ENCODE results near the gene IL17C. TPM values are rescaled to one million over a fixed set of nuclear protein-coding genes. Genes with fewer than 3 reads are reported as not detected.
A peak's percentile ranks its signal among the peaks of the same experiment; 100 is the strongest.

Gene IL17C
- total RNA-seq, 2 donors from 2014 or later = not detected

DNA sequence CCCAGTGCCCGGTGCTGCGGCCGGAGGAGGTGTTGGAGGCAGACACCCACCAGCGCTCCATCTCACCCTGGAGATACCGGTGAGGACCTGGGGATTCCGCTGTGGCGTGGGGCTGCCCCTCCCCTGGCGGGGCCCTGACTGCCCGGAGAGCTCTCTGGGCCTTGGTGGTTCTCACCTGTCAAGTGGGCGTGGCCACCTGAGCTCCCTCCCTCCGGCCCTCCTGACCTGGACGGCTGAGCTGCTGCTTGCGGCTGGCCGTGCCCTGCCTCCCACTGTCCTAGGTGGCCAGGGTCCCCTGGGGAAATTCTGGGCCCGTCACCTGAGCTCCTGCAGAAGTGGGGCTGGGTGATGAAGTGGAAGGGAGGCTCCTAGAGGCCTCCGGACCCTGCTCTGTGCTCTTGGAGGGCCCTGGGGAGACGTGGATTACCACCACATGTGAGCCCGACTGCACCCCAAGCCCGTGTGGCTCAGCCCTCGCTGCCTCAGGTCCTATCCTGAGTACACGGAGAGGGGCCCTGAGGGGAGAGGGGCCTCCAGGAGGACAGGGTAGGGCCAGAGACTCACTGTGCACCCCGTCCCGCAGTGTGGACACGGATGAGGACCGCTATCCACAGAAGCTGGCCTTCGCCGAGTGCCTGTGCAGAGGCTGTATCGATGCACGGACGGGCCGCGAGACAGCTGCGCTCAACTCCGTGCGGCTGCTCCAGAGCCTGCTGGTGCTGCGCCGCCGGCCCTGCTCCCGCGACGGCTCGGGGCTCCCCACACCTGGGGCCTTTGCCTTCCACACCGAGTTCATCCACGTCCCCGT, 1.1 kb downstream of the IL17C start:
- DNase-seq (ENCODE audit: low spot score) = no peak
- intact Hi-C loops (cut with DNase I) = no loop called here

GRCh38 chr16:88640039-88640495, 1.7 kb downstream of the IL17C start:
- intact Hi-C loops (cut with DNase I) = no loop called here
- no peak for DNase-seq (ENCODE audit: low spot score)

GRCh38 chr16:88640498-88641247, 2.3 kb downstream of the IL17C start:
- intact Hi-C loops (cut with DNase I) = no loop called here
- no peak for DNase-seq (ENCODE audit: low spot score)

DNA sequence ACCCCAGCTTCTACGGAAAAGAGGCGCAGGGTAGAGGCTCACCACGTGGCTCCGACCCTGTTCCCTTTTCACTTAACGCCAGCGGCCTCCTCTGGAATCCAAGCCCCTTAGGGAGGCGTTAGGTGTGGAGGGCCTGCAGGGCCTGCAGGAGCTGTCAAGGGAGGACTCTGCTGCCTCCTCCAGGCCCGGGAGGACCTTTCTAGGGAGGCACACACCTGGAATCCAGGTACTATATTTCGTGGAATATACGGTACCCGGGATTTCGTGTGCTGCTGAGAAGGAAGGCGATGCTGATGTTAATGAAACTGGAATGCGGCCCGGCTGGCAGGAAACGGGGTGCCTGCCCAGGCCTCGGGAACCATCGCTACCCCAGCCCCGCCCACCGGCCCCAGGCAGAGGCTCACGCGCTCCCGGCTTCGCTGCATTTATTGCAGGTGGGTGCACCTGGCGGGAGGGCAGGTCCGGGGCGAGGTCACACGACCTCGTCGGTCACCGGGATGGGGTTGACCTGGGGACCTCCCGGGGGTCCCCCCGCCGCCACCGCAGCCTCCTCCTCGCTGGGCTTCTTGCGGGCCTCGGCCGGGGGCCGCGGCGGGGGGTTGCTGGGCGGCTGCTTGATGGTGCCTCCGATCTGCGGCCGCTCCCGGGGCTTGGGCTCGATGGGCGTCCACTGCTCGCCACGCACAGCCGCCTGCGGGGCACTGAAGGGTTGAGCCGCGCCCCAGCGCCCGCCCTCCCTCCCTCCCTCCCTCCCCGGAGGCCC, 4.7 kb downstream of the IL17C start:
- no peak for DNase-seq (ENCODE audit: low spot score)
- intact Hi-C loops (cut with DNase I) = no loop called here

DNA sequence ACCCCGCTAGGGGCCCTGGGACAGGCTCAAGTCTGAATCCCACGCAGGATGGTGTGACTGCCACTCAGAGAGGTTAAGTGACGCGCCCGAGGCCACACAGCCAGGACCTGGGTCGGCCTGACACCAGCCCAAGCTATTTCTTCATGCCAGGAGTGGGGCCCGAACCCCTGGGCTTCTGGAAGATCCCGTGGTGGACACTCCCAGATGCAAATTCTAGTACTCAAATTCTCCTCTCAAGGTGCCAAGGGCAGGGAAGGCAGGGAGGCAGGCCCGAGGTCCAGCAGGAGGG, 5.2 kb downstream of the IL17C start:
- no peak for DNase-seq (ENCODE audit: low spot score)
- intact Hi-C loops (cut with DNase I) = no loop called here

DNA sequence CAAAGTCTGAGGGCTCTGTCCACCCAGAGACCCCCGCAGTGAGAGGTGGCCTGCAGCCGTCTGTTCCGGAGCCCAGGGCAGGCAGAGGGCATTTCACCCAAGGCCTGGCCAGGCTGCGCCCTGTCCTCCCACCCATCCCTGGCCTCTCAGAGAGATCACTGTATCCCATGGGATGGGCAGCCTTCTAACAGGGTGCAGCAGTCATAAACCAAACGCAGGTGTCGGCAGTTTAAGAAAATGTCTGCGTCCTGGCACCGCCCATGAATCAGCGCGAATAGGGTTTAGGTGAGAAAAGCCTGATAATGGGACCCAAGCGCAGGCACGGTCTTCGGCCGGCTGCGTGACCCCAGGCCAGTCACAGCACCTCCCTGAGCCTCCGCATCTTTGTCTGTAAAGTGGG, 7.1 kb downstream of the IL17C start:
- no peak for DNase-seq (ENCODE audit: low spot score)
- intact Hi-C loops (cut with DNase I) = no loop called here

DNA sequence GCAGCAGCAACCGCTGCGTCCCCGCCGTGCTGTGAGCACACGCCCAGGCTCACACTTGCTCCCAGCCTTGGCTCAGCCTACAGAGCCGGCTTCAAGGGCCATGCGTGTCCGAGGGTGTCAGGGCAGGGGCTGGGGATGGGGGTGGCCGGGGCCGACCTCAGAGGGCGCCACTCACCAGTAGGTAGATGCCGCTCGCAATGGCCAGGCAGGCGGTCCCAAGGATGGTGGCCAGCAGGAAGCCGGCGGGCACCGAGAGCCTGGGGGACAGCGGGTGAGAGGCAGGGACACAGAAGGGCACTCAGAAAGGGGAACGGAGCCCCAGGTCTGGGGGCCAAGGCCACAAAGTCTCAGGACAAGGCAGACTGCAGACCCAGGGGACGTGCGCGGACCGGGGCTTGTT, 7.6 kb downstream of the IL17C start:
- no peak for DNase-seq (ENCODE audit: low spot score)
- intact Hi-C loops (cut with DNase I) = no loop called here

DNA sequence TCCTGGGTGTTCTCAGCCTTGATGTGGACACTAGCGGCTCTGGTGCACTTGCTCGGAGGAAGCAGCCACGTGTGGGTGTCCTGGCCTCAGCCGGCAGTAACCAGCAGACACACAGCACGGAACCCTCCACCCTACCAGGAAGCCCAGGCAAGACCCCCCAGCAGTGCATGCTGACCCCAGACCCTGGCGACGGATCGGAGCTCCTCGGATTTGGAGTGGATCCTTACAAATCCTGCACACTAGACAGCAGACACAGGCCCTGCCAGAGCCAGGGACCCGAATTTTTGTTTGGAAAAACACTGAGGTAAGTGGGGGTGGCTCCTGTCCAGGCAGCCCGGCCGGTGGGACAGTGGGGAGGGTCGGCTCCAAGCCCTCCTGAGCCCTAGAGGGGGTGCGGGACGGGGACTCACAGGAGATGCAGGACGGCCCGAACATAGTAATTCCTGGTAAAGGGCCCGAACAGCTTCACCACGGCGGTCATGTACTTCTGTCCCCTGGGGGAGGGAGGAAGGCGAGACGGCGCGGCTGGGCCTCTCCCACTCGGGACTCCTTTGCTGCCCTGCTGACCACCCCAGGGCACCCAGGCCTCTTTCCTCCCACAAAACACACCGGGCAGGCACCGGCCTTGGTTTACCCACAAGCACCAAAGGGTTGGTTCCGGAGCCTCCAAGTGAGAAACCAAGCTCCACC, 8.1 kb downstream of the IL17C start:
- intact Hi-C loops (cut with DNase I) = no loop called here
- DNase-seq (ENCODE audit: low spot score) = no peak

DNA sequence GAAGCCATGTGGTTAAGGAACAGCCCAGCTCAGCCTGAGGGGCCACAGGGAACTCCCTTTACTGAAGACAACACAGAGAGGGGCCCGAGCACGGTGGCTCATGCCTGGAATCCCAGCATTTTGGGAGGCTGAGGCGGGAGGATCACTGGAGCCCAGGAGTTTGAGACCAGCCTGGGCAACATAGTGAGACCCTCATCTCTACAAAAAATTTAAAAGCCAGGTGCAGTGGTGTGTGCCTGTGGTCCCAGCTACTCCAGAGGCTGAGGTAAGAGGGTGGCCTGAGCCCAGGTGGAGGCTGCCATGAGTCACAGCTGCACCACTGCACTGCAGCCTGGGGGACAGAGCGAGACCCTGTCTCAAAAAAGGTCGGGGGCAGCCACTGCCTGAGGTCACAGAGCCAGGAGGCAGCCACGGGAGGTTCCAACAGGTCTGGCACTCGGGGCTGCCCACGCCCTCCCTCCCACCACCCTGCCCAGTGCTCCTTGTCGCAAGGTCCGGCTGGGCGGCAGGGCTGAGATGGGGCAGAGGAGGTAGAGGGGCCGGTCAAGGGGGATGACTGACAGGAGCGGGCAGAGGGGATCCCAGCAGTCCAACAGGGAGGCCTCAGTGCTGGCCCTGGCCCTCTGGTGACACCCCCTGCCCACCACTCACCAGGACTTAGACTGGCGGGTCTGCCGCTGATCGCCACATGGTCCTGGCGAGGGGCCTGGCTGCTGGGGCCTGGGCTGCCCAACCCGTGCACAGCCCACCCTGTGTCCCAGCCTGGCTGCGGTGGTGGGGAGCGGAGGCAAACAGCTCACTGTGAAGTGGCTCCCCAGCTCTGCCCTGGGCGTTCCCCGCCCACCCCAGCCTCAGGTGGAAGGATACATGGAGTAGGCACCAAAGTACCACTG, 9.1 kb downstream of the IL17C start:
- no peak for DNase-seq (ENCODE audit: low spot score)
- intact Hi-C loops (cut with DNase I) = no loop called here

GRCh38 chr16:88649195-88649923, 11.0 kb downstream of the IL17C start:
- DNase-seq (ENCODE audit: low spot score) = no peak
- intact Hi-C loops (cut with DNase I) = no loop called here

GRCh38 chr16:88649924-88650748, 11.8 kb downstream of the IL17C start:
- DNase-seq (ENCODE audit: low spot score) = peak; percentile 86
- intact Hi-C loops (cut with DNase I) = no loop called here

DNA sequence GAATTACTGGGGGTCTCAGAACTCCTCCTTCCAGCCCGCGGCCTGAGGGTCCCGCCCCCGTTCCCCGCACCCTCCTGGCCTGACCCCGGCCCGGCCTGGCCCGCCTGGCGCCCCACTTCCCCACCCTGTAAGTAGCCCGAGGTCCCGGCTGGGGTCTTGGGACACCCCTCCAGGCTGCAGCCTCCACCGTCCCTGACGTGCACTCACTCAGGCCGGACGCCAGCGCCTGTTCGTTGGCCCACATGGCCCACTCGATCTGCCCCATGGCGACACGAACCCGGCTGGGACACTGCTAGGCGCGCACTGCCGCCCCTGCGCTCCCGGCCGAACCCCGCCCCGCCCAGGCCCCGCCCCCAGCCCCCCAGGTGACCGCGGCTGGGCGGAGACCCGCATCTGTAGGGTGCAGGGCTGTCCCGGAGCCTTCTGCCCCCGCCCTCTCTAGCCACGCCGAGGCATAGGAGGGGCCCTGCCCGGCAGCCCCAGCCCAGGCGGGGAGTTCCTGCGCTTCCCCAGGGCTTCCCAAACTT, 12.4 kb downstream of the IL17C start, which contains the start of gene CYBA:
Gene CYBA, minus strand, starts transcription at position 305 of the 527 bp plus-strand sequence. Its CDS starts 40 bp downstream, at position 265.
- DNase-seq (ENCODE audit: low spot score) = peak; percentile 95
- intact Hi-C loops (cut with DNase I) = no loop called here

DNA sequence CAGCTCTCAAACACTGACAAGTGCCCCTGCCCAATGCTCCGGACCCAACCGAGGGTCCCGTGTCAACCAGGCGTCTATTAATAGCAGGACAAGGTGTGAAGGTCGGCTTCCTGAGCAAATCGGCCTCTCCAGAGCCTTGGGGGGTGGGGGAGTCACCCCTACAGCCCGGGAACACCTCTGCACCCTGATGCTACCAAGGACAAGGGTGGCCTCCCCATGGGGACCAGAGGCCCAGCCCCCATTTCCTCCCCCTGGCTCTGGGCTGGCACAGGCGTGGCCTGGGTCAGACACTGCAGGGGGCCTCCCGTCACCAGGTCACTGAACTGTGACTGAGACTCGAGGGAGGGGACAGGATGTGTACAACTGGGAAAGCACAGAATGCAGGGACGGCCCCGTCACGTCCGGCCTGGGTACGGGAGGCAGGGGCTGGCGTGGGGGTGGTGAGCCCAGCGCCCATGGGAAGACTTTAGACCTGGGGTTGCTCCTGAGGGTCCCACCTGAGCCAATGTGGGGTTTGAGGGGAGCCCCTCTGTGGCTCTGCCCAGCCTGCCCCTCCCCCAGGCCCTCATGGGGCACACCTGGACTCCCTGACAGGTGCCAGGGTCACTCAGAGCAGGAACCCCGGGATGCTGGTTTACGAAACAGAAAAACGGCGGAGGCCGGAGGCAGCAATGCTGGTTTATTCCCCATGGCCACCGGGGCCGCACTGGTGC, 13.1 kb downstream of the IL17C start:
- intact Hi-C loops (cut with DNase I) = no loop called here
- peak; percentile 88 for DNase-seq (ENCODE audit: low spot score)

GRCh38 chr16:88651989-88652761, 13.8 kb downstream of the IL17C start:
- DNase-seq (ENCODE audit: low spot score) = peak; percentile 82
- intact Hi-C loops (cut with DNase I) = no loop called here

- no peak for DNase-seq (ENCODE audit: low spot score)
- intact Hi-C loops (cut with DNase I) = no loop called here
These were observed 14.3 kb downstream of the IL17C start for GRCh38 chr16:88652762-88653063.

- intact Hi-C loops (cut with DNase I) = no loop called here
- DNase-seq (ENCODE audit: low spot score) = peak; percentile 79
These were observed 14.7 kb downstream of the IL17C start for GRCh38 chr16:88653101-88653500.
